NCI-H2029 (cell line): ENCODE results near the gene PALM.
"Not testable (repeated sequence)": the region's sequence is repeated elsewhere in the genome, so short reads cannot be mapped to it uniquely, and the experiment has no call there.

ENCODE experiments used
- DNase-seq: peaks from one replicate; lab custom pipeline; 2025; lab: John Stamatoyannopoulos, UW

The PALM gene

GRCh38 chr19:709196-709964, 645 bp downstream of the PALM start:
- DNase-seq: no peak

- no peak for DNase-seq
Measured at GRCh38 chr19:709965-710571, 1.3 kb downstream of the PALM start.

- DNase-seq: no peak
Measured at GRCh38 chr19:710767-711166, 2.0 kb downstream of the PALM start.

GRCh38 chr19:711254-711653, 2.5 kb downstream of the PALM start:
- no peak for DNase-seq

- DNase-seq: no peak
Measured at GRCh38 chr19:715347-715746, 6.6 kb downstream of the PALM start.

- no peak for DNase-seq
Measured at GRCh38 chr19:718251-718951, 9.7 kb downstream of the PALM start.

- DNase-seq: no peak
Measured at GRCh38 chr19:718991-719512, 10.3 kb downstream of the PALM start.

GRCh38 chr19:719636-720344, 11.1 kb downstream of the PALM start:
- no peak for DNase-seq

GRCh38 chr19:720345-721160, 11.8 kb downstream of the PALM start:
- DNase-seq: no peak

- DNase-seq: no peak
Measured at GRCh38 chr19:722553-723101, 13.9 kb downstream of the PALM start.

- DNase-seq: no peak
Measured at GRCh38 chr19:723247-723646, 14.5 kb downstream of the PALM start.

GRCh38 chr19:723714-724113, 15.0 kb downstream of the PALM start:
- DNase-seq: no peak

GRCh38 chr19:725461-726089, 16.8 kb downstream of the PALM start:
- DNase-seq: no peak

GRCh38 chr19:726993-727956, 18.5 kb downstream of the PALM start:
- no peak for DNase-seq

GRCh38 chr19:728011-728410, 19.3 kb downstream of the PALM start:
- DNase-seq: no peak

- not testable (repeated sequence) for DNase-seq
Measured at GRCh38 chr19:729564-729963, 20.8 kb downstream of the PALM start.

GRCh38 chr19:729965-730668, 21.4 kb downstream of the PALM start:
- DNase-seq: no peak

- no peak for DNase-seq
Measured at GRCh38 chr19:731000-731399, 22.3 kb downstream of the PALM start.
